ENCODE data around the gene LIPC.

Gene LIPC

DNA sequence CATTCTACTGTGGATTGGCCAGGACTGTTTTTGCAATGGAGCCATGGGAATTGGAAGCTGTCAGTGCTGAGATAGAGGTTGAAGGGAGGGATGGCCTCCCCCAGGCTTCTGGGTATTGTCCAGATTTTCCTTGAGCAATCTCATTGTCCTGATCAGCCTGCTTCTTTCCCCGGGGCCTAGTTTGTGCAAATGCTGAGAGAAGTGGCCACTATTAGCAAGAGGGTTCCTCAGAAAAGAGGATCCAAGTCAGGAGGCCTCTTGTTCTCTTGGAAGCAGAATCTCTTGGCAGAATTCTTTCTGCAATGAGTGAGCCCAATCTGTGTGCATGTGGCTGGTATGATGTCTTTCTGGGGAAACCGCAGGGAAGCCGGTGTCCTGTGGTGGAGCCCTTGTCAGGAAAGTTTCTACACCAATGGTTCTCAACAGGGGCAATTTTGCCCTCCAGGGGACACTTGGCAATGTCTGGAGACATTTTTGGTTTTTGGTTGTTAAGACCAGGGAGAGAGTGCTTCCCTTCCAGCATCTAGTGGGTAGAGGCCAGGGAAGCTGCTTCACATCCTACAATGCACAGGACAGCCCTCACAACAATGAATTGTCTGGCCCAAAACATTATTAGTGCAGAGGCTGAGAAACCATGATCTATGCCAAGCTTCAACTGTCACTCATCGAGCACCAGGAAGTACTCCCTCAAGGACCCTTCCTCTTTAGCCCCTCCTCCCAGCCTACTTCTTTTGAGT, 2.0 kb downstream of the LIPC start:
- in situ Hi-C loops (cut with HindIII; ENCODE audit: low sequenced_read_pairs), result no loop called here

DNA sequence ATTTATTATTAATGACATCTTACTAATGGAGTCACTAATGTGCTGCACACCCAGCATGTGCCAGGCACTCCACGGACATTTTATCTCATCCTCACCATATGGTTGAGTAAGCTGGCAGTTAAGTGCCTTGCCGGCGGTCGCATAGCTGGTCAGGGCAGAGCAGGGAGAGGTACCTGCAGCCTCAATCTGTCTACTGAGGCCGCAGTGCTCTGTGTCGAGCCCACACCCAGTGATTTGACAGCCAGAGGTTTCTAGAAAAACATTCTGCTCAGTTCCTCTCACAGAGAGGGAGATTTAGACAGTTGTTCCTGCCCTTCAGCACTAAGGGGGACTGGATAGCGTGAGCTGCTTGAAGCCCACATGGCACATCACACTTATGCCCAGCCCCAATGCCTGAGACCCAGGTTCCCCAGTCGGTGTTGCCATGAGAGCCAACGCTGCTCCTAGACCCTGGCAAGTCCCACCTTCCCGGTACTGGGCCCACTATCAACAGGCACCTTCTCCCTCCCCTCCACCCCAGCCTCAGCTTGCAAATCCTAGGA, 2.6 kb downstream of the LIPC start:
- in situ Hi-C loops (cut with HindIII; ENCODE audit: low sequenced_read_pairs), result no loop called here

DNA sequence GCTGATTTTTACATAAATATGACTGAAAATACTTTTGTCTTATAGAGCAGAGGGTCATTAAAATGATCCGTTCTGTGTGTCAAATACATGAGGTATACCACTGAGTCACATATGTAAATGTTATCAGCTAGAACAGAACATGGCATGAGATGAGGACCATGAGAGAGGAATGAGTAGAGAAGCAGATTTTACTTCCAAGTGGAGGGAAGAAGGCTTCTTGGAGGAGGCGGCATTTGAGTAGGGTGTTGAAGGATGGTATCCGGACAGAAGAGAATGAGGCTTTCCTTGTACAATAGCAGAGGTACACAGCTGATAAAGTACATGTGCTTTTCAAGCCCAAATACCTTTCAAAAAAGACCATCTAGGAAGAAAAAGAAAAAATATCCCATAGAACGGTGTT, 4.8 kb downstream of the LIPC start:
- in situ Hi-C loops (cut with HindIII; ENCODE audit: low sequenced_read_pairs), result no loop called here

DNA sequence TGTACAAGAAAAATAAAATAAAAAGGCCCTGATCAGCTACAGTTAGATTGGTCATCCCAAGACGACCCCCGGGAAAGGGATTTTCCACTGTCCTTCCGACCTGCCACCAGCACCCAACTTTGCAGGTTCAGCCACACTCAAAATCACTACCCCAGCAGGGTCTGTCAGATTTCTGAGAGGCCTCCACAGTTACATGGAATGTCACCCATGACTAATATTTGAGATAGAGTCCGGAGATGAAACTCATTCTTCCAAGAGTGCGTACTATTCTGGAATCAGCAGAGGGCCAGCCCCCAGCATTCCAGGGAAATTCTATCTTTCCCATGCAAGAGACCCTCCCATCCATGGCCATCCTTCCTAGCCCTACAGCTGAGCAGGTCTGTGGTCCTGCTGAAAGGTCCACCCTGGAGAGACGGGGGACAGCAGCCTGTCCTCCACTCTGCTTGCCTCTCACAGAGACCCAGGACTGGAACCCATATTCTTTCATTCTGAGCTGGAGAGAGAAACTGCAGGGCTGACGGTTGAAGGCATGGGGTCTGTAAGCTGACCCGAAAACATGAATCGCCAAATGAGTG, 5.8 kb downstream of the LIPC start:
- in situ Hi-C loops (cut with HindIII; ENCODE audit: low sequenced_read_pairs), result no loop called here

DNA sequence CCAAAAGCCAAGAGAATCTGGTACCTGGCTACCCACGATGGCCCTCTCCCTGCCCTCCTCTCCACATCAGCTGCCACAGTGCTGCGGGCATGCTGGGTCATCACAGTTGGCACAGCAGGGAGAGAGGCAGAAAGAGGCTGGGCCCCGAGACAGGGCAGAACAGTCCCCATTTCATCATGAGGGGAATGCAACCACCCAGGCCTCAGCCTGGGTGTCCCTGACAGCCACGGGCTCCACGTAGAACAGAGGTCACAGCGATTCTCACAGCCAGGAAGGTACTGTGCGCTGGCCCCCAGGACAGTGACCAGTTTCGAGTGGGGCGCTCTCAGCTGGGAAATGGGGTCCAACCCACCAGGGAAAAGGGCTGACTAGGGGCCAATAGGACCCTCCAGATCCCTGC, 6.3 kb downstream of the LIPC start:
- in situ Hi-C loops (cut with HindIII; ENCODE audit: low sequenced_read_pairs), result no loop called here

DNA sequence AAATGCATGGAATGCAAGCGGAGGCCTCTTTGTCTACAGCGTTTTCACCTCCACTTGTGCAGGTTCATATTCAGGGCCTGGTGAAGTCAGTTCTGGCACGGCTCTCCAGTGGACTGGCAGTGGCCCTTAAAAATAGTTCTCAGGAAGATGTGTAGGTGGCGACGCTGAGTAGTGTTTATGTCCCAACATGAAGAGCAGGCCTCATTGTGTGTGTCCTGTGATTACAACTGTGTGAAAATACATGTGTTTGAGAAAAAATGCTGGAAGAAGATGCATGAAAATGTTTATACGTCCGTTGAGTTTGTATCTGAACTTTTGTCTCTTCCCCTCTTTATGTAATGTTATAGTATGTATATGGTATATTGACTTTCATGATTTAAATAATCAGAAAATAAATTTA, 7.2 kb downstream of the LIPC start:
- in situ Hi-C loops (cut with HindIII; ENCODE audit: low sequenced_read_pairs), result no loop called here

DNA sequence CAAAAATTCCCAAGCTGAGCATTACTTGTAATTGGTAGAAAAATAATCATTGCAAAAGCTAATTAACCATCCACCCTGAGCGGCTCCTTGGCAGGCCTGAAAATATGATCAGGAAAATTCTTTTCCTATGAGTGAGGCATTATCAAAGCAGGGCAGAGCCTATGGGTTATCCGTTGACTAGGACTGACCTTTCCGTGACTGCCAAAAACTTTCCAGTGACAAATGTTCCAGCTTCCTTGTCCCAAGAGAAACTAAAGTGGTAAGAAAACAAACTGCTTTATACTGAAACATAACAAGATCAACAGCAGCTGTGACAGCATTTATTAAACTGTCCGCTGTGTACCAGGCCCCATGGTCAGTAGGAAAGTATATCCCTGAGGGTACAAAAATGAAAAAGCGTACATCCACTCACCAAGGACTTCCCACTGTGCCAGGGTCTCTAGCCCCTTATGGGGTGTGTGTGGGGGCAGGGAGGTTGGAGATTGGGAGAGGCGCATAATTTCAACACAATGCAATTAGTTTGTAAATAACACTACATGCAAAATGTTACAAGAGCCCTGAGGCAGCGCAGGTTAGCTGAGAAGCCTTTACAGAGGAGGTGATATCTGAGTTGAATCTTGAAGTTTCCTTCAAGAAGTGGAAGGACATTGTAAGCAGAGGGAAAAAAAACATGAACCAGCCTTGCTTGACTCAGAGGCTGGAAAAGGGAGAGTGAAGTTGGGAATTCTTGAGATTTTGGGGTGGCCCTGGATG, 8.5 kb downstream of the LIPC start:
- in situ Hi-C loops (cut with HindIII; ENCODE audit: low sequenced_read_pairs), result no loop called here

DNA sequence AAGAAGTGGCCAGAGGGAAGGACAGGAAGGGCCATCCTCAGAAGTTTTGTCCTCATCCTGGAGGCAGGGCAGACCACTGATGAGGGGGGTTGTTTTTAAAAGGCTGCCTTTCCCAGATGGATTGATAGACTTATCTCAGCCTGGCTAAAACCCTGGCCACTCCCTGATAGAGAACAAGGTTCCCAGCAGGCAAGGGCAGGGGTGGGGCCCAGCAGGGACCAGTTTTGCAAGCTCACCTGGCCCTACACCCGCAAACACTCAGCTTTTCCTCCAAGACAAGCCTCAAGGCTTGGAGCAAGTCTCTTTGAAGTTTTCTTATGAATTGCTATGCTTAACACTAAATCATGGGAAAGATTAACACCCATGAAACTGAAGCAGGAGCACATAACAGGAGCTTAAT, 9.1 kb downstream of the LIPC start:
- in situ Hi-C loops (cut with HindIII; ENCODE audit: low sequenced_read_pairs), result no loop called here

DNA sequence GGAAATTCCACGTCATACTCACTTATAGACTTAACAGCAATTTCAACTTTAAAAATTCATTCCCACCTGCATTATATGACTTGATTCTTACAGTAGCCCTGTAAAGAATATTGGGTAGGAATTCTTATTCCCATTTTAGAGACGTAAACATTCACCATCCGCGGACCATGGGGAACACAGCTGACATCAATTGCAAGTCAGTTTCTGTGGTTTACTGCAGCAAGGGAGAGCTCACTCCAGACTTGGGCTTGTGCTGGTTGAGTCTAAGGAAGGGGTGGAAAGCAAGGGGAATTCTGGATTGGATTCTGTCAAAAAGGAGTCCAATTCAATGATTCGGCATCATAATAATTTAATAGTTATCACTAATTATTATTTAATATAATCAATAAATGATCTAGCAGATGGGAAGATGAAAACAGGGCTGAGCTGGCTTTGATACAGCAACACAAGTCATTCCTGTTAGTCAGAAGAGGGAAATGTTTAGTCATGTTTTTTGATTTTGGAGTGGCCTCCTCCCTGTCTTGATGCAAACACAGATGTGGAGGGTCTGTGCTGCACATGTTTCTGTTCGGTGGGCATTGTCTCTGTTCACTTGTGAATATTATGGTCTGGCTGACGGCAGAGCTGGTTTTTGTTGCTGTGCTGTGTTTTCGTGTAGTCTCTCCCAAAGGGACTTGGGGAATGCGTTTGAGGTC, 9.7 kb downstream of the LIPC start:
- in situ Hi-C loops (cut with HindIII; ENCODE audit: low sequenced_read_pairs), result no loop called here

DNA sequence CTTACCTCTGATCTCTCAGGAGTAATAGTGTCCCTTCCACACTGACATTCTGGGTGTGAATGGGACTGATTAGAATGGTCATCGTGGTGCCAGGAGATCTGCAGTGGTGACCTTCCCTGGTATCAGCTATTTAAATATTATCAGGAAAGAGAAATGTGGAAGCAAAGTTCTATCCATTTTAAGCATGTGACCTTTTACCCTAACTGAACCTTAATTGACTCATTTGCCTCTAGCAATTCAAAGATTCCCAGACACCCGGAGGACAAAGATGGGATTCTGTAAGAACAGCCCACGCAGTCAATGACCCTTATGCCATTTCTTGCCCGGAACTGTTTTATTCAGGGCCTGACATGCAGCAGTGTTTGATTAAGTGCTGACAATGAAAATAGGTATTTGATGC, 10.3 kb downstream of the LIPC start:
- in situ Hi-C loops (cut with HindIII; ENCODE audit: low sequenced_read_pairs), result no loop called here

DNA sequence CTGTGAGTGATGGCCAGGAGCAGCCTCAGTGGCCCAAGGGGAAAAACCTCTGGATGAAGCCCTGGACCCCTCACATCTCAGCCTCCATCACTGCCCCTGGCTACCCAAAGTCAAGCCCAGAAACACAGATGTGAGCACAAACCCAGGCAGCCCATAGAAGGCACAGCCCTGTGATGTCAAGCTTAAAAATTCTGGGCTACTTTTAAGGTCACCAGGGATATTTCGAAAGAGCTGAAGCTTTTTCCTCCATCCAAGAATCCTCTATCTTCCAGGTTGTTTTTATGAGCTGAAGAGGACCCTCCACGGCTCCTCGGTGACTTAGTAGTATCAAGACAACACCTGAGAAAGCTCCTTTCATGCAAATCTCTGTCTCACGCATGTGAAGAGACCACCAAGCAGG, 11.5 kb downstream of the LIPC start:
- in situ Hi-C loops (cut with HindIII; ENCODE audit: low sequenced_read_pairs), result no loop called here

DNA sequence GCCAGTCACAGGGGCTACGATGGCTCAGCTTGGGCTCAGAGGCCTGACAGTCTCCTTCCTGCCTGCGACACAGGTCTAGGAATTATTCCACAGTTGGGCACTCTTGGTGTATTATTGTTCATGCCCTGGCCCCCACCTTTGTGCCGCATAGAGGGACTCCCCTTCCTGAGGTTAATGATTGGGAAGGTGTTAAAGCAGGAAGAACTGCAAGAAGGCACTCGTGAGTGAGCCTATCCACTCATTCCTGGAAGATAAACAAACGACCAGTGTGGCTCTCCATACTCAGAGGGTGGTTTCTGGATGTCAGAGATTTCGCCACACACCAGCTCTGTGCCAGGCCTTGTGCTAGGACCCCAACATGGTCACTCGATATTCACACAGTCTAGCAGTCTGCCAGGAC, 12.3 kb downstream of the LIPC start:
- in situ Hi-C loops (cut with HindIII; ENCODE audit: low sequenced_read_pairs), result no loop called here

DNA sequence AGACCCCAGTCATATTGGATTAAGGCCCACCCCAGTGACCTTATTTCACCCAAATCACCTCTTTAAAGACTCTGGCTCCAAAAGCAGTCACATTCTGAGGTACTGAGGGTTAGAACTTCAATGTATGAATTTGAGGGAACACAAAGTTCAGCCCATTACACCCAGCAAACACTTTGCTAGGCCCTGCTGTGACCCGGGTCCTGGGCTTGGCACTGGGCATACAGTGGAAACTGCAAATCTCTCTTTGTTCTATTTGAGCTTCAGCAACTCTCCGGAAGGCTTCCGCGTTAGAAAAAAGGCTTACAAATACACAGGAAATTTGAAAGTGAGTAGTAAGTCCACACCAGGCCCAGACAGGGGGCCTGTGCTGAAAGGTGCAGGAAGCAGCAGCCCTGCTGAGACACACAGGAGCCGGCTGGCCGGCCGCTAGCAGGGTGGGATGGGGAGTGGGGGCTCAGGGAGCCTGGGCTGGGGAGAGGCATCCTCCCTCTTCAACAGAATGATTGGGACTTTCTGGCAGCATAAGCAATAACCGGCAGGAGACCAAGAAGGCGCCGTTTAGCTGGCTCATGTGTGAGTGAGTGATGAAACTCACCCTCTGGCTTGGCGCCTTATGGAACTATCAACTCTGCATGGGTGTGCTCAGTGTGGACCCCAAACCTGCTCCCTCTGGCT, 13.0 kb downstream of the LIPC start:
- in situ Hi-C loops (cut with HindIII; ENCODE audit: low sequenced_read_pairs), result no loop called here

DNA sequence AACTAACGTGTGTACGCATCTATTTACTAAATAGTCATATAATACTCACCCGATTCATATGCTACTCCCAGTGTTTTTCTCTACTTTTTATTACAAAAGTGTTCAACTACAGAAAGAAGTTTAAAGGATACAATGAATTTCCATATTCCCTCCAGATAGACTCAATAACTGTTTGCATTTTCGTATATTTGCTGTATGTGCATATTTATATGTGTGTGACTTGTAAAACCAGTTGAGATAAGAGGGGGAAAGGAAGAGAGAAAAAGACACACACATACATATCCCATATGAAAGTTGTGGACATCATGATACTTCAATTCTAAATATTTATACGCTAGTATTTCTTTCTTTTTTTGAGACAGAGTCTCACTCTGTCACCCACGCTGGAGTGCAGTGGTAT, 14.1 kb downstream of the LIPC start:
- in situ Hi-C loops (cut with HindIII; ENCODE audit: low sequenced_read_pairs), result no loop called here

DNA sequence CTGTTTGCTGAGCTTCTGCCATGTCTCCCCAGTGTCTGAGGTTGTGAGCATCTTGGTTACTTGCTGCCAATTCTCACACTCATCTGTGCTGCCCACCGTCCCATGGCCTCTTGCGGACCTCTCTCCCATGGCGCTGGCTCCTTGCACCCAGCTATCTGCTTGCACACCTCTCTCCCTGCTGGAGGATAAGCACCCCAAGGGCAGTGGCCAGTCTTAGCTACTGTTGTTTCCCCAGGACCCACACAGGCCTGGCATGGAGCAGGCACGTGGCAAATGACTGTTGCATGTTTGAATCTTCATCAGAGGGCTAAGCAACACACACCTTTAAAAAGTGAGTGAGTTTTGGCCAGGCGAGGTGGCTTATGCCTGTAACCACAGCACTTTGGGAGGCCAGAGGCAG, 14.7 kb downstream of the LIPC start:
- in situ Hi-C loops (cut with HindIII; ENCODE audit: low sequenced_read_pairs), result no loop called here

DNA sequence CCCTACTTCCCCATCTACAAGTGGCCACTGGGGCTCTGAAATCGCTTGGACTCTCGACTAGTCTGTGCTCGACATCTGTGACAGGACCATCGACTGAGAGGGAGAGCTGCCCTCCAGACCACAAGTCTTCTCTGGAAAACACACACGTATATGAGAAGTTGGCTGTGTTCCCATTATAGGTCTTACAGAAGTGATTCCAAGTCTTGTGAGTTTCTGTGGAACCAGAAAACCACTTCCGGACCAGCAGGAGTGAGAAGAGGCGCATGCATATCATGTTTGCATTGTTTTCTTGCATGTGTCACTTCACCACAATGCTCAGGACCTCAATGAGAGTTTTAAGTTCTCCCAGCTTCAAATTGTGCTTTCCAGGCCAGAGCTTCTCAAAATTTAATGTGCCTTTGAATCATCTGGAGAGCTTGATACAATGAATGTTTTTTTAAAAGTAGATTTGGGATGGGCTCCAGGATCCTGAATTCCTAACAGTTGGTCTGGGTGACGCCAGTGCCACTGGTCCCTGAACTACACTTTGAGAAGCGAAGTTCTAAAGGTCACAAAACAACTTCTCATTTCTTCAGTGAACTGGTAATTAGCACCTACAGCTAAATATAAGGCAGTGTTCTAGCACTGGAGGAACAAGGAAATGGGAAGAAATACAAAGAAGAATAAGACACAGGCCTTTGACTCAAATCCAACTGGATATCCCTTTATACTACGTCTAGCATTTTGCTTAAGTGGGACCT, 15.7 kb downstream of the LIPC start:
- in situ Hi-C loops (cut with HindIII; ENCODE audit: low sequenced_read_pairs), result no loop called here

DNA sequence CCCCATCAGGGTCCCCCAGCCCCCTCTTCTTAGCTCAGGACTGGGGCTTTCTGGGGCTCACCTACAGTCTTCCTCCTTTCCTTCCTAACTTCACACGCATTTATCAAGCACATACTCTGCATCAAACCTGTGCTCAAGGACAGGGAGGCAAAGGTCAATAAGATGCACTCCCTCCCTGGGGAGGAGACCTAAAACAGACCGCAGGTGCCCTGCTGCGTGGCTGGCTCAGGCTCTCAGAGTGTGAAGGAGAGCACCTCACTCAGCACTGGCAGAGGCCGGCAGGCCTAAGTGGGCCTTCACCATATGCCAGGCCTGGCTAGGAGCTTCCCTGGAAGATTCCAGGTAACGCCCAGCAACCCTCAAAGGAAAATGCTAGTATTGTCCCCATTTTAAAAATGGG, 16.5 kb downstream of the LIPC start:
- in situ Hi-C loops (cut with HindIII; ENCODE audit: low sequenced_read_pairs), result no loop called here

DNA sequence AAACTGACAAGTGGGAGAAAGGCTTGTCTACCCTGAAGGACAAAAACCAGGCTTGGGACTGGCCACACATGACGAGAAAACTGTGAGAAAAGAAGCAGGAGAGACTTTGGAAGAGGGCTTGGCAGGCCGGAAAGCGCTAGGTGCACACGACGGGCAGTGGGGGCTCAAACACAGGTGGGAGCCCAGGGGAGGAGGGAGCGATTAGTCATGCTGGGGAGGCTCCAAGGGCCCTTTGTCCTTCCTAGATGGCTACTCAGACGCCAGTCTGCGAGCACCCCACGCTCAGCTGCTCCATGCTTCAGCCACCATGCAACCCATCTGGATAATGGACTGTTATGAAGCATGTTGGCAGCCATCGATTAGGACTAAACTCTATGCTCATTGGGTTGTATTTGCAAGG, 17.1 kb downstream of the LIPC start:
- in situ Hi-C loops (cut with HindIII; ENCODE audit: low sequenced_read_pairs), result no loop called here

DNA sequence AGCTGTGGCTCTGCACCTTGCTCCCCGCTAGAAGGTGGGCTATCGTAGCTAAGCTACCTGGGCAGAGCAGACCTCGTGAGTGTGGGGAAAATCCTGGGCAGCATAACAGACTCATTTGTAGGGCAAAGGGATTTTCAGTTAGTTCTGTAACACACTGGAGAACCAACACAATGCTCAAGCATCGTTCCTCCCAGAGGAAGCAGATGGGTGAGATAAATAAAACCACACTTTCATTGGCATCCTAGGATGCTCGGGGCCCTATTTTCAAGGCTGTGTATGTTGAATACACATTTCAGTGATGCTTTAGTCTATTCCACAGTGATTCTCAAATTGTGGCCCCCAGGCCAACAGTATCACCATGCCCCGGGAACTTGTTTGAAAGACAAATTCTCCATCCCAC, 20.0 kb downstream of the LIPC start:
- in situ Hi-C loops (cut with HindIII; ENCODE audit: low sequenced_read_pairs), result no loop called here

DNA sequence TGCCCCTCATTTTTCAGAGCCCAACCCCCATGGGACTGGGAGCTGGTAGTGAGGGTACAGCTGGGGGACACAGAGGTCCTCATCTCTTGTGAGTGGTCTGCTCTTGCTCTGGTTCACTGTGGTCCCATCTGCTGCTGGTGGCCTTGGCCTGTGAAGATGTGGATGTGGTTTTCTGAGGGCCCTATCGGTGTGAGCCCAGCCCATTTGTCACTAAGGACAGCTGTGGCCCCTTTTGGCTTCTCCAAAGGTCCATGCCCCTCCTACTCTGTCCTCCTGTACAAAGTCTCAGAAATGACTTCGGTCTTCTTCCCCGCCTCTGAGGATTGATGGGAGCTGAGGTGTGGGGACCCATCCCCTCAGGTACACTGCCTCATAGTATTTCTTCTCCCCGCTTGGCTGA, 21.0 kb downstream of the LIPC start:
- in situ Hi-C loops (cut with HindIII; ENCODE audit: low sequenced_read_pairs), result no loop called here

Measured in endothelial cell of hepatic sinusoid (primary cell).